HS-27A (cell line): ENCODE results near the gene TCF3.
A peak's percentile ranks its signal among the peaks of the same experiment; 100 is the strongest.

ENCODE experiments used
- DNase-seq: peaks from one replicate; pipeline ENCODE4 v3.0.0-alpha.2; 2012; ENCODE audit warnings: low read depth, missing footprints

Gene TCF3

DNA sequence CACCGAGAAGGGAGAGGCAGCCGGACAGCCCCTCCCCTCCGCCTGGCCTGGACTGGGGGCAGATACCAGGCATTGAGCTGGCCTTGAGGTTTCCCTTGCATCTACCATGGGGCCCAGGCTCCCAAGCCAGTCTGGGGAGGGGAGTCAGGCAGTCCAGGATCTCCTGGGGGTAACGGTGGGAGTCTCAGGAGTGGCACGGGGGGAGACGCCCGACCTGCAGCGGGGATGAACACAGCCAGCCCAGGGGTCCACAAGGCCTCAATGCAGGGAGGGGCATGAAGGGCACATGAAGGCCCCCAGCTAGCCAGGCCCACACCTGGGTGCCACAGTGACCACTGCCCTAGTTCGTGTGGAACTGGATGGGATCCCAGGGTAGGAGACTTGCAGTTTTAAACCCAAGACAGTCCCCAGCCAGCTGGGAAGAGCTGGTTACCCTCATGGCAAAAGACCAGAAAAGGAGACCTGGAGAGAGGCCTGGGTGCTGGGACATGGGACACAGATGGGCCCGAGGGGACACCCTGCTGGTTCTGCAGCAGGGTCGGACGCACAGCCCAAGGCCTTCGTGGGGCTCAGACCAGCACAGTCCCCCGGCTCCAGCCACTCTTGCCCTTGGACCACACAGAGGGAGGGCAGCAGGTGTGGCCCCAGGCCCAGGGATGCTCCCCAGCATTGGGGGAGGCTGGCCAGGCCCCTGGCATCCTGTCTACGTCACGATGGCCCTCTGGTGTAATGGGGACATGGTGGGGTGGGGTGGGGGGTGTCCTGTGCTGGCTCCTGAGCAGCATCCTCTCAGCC is 42.5 kb downstream of the TCF3 start:
- DNase-seq: no peak

DNA sequence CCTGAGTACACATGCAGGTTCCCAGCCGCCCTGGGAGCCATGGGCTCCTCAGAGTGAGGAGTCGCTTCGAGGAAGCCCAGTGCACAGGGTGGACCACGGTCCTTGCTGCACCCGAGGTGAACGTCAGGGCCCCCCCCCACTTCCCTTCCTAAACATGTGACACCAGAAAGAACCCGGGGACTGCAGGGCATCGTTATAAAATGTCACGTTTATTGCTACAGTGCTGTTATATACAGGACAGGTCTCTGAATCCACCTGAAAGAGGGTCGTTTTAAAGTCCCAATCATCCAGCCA is 43.4 kb downstream of the TCF3 start:
- DNase-seq: no peak

DNA sequence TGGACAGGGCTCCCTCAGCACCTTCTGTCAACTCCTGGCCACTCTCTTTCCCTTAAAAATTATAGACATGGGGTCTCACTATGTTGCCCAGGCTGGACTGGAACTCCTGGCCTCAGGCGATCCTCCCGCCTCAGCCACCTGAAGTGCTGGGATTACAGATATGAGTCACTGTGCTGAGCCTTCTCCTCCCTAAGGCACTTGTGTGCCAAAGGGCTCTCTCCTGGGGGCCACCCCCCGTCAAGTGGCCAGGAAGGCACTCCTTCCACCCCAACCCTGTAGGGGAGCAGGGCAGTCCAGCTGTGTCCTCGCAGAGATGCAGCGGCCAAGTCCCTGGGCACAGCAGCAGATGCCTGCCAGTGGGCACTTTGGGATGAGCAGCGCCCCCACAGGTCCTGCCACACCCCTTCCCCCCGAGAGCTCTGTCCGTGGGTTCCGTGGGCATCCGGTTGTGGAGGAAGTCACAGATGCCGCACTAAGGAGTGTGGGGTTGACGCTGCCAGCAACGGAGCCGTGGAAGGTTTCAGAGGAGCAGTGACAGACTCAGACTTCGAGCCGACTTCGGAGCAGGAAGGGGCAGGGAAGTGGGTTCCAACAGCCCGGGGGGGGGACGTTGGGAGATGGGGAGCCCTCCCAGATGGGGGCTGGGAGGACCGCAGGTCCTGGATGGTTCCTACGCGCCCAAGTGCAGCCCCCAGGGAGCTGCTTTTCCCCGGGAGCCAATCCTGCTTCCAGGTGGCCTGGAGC is 43.9 kb downstream of the TCF3 start:
- no peak for DNase-seq

- DNase-seq: no peak
Observed at GRCh38 chr19:1606138-1606651, 46.2 kb downstream of the TCF3 start.

GRCh38 chr19:1605236-1606137 is 46.9 kb downstream of the TCF3 start, which contains the start of gene UQCR11:
UQCR11 (minus strand) TSS chr19:1605462; CDS start chr19:1605409, 53 bp downstream.
- peak; percentile 81 for DNase-seq

DNA sequence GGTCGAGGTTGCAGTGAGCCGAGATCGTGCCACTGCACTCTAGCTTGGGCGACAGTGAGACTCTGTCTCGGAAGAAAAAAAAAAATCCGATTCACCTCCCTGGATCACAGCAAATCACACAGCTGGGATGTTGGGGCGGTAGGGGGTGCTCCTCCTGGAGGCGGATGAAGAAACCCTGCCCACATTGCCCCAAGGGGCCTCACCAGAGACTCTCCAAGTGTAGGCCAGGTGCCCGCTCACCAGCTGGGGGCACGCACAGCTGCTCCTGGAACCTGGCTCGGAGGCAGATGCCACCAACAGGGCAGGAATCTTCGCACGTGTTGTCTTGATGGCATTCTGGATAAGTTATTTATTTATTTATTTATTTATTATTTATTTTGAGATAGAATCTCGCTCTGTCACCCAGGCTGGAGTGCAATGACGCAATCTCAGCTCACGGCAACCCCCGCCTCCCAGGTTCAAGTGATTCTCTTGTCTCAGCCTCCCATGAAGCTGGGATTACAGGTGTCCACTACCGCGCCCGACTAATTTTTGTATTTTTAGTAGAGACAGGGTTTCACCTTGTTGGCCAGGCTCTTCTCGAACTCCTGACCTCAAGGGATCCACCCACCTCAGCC is 50.2 kb downstream of the TCF3 start:
- no peak for DNase-seq

DNA sequence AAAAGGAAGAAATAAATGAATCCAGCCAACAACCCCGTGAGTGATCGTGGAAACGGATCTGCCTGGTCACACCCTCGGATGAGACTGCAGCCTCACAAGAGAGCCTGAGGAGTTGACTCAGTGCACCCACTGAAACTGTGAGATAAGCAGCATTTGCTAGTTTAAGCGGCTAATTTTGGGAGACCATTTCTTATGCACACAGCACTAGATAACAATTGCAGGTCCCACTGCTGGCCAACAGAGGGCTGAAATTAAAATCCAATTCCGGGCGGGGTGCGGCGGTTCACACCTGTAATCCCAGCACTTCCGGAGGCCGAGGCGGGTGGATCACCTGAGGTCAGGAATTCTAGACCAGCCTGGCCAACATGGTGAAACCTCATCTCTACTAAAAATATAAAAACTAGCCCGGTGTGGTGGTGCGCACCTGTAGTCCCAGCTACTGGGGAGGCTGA is 50.8 kb downstream of the TCF3 start:
- no peak for DNase-seq

DNA sequence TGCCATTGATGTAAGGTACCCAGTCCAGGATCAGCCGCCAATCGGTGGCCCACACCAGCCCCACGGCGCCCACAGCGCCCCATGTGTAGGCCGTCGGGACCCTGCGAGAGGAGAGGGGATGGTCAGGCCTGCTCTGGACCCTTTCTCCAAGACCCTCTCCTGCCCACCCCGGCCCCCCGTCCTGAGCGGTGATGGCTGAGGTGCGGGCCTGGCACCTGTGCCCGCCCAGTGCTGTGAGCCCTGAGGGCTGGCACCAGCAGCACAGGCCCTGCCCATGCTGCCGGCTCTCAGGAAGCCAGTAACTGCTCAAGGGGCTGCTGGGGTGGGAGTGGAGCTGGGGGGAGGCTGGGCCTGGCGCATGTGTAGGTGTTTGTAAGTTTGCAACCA is 53.0 kb downstream of the TCF3 start:
- no peak for DNase-seq

DNA sequence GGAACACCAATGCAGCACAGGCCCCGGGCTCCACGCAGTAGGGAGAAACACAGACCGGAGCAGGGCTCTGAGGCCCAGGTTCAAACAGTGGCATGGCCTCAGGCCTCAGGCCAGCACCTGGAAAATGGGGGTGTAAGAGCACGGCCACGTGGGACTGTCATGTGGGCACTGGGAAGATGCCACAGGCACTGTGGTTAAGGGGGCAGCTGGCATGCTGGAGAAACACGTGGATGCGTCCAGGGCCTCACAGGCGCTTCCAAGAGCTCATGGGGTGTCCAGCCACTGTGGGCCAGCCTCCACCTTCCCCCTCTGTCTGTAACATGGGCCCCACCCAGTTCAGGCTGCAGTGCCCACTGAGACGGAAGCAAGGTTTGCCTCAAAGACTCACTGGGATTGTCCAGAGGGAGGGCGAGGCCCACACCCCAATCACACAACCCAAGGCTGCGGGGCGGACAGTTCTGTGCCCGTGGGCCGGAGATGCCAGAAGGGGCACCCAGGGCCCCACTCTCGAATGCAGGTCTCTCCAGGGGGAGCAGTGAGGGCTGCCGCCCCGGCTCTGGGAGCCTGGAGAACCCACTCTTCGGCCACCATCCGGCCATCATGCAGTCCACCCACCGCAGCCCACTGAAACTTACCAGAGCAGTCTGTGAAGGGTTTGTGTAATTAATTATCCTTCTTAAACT is 53.5 kb downstream of the TCF3 start:
- no peak for DNase-seq

GRCh38 chr19:1593501-1593772 is 59.0 kb downstream of the TCF3 start:
- DNase-seq: no peak

- peak; percentile 58 for DNase-seq
Observed at GRCh38 chr19:1592755-1593500, 59.5 kb downstream of the TCF3 start, which contains the start of gene MBD3. MBD3 (minus strand) TSS chr19:1592865; CDS start chr19:1592631, 234 bp downstream.

GRCh38 chr19:1592024-1592754 is 60.2 kb downstream of the TCF3 start:
- DNase-seq: peak; percentile 45

DNA sequence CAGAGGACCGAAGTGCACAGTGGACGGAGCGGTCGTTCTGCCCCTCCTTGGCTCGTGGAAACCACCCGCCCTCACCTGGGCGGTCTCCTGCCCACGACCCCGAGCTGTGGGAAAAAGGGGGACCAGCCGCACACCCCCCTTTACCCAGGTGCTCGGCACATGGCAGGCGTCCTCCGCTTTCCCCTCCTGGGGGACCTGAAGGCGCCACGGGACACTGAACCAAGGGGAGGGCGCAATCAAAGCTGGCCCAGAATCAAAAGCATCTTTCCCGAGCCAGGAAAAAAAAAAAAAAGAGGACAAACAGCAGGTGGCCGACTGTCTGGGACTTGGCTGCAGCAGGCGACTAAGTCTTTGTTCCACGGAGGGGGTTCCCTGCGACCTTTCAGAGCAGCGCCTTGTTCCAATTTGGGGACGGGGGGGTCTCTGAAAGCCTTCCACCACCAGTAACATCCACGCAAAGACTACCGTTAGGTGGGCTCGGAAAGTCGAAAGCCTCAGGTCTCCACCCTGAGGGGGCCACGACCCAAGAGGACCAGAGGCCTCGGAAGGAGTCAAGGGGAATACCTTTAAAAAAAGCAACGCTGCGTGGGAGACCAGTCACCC is 60.9 kb downstream of the TCF3 start:
- DNase-seq: no peak

GRCh38 chr19:1590641-1591397 is 61.6 kb downstream of the TCF3 start:
- no peak for DNase-seq

DNA sequence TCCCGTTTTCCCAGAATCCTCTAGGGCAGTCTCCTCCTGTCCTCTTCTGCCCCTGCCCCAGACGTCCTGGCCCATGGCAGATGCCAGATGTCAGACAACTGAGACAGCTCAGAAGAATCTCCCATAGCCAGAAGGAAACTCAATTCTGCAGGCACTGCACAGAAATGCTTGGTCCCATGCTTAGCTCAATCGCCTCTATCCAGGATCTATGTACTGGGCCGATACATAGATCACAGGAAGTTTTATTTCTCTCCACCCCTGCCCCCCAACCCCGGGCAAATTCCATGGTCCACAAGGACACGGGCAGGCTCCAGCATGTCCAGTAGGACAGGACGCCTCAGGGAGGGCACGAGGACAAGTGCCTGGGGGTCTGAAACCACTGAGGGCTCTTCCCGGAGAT is 64.5 kb downstream of the TCF3 start:
- no peak for DNase-seq

DNA sequence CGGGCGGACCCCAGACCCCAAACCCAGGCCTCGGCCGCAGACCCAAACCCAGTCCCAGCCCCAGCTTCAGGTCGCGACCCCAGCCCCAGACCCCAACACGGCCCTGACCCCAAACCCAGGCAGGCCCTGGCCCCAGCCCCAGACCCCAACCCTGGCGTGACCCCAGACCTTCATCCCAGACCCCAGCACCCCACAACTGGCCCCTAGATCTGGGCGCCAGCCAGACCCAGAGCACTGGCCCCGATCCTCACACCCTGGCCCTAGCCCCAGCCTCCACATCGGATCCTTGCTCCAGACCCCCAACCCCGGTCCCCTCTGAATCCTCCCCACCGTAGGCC is 67.2 kb downstream of the TCF3 start:
- no peak for DNase-seq

GRCh38 chr19:1584500-1585242 is 67.7 kb downstream of the TCF3 start:
- DNase-seq: no peak

DNA sequence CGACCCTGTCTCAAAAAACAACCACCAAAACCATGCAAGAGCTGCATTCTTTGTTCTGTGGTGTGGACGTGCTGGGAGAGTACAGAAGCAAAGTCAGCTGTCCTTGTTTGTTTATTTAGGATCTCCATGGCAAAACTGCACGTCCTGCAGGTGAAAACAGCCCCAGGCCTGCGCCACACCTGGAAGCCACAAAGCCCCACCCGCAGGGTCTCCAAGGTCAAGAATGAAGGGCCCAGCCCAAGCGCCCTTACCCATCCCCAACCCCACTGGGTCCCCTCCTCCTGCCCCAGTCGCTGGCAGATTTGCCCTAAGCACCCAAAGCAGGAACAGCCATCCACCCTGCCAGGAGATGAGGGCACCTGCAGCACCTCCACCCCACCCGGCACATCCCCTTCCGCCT is 70.2 kb downstream of the TCF3 start:
- DNase-seq: no peak
